T-helper 1 cell (primary cell): ENCODE measurements around the gene TRAM2.
A peak's percentile ranks its signal among the peaks of the same experiment; 100 is the strongest.

Source experiments
- DNase-seq, 5 donors: peaks; one replicate each; pipeline ENCODE4 v3.0.0-alpha.2; 2012 to 2020

The TRAM2 gene

DNA sequence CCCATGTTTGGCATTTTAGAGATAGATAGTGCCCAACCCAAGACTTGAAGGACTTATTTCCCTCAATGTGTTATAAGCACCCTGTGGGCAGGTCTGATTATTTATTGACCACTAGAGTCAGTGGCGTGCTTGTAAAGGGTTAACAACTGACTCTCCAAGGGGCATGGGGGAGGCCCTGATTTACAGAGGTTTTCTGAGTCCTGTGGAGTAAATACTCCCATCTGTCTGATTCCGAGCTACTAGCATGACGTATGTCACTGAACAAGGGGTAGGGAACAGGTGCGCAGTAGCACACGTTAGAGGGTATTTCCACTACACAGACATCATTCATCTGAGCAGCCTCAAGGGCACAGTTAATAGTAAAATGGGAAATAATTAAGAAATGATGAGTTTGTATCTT lies 17.4 kb upstream of the TRAM2 start:
- no peak for DNase-seq

DNA sequence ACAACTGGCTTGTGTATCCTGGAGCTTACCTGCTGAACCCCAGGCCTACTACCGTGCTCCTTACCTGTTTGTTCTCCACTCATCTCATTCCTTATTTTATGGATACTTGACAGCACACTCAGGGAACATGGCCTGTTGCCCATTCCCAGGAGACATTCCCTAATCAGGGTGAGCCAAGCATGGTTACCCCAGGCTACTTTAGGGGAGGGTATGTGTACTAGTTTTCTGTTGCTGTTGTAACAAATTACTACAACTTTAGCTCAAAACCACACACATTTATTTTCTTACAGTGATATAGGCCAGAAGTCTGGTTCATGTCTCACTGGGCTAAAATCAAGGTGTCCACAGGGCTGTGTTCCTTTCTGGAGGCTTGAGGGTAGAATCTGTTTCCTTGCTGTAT lies 15.0 kb upstream of the TRAM2 start:
- no peak for DNase-seq

DNA sequence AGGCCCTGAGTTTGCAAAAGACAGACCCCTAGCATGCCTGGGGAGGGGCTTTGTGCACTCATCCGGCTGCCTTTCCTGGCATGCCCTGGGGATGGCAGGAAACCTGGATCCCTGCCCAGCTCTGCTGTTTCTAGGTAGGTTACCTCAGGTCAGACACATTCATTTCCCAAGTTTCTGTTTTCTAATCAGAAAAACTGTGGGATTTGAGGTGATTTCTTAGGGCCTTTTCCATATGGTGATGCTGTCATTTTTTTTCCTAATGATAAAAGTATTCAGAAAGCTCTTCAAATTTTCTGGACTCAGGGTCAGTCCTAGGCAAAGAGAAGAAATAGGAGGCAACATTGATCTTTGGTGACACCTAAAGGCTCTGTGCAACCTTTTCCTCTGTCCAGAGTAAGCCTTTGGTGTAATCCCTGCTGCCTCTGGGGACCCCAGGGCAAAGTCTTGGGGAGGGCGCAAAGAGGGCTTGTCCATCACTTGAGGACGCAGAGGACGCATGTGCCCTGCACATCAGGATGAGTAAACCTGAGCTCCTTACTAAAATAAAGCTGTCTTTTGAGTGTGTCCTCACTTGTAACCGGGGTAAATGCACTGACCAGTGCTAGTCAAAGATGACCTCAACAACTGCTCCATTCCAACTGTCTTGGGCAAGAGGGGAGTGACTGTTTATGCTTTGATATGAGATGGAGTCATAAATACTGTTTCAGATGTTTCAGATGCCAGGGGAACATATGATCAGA lies 13.5 kb upstream of the TRAM2 start:
- DNase-seq, result no peak

DNA sequence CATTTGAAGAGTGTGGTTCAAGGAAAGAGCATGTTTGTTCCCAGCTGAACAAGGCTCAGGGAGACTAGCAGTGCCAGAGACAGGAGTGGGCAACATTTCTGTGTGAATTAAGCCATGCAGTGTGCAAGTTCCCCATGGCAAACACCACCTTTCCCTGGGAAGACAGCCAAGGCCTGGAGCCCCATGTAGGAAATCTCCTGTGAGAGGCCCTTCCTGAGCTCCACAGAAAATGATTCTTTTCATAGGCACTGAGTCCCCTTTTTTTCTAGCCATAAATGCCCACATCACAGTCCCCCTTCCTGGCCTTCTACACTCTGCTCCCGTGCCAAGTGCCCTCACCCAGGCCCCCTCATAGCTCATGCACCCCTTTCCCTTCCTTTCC lies 11.8 kb upstream of the TRAM2 start:
- DNase-seq, result no peak

DNA sequence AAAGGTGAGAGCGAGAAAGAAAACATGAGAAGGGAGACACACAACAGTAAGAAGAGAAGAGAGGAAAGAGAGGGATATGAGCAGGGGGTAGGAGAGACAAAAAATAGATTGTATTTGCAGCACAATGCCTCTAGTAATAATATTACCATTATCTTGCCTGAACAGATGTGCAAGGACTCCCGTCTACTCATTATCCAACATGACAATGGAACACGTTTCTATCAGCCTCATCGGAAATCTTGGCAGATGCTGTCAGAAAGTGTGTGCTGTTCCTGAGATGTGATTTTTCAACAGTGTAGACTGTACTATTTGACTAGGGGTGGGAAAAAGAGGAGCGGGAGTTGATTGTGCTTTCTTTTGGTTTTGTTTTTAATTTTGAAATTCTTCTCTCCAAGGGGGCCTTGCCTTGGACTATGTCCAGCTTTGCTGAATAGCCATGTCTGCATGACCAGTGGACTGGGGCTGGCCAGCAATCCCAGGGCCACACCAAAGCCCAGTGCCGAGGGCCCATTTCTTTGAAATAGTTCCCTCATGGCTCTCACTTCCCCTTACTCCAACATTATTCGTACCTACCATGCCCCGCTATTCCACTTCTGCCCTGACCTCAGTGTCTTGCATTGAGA lies 11.3 kb upstream of the TRAM2 start:
- no peak for DNase-seq

DNA sequence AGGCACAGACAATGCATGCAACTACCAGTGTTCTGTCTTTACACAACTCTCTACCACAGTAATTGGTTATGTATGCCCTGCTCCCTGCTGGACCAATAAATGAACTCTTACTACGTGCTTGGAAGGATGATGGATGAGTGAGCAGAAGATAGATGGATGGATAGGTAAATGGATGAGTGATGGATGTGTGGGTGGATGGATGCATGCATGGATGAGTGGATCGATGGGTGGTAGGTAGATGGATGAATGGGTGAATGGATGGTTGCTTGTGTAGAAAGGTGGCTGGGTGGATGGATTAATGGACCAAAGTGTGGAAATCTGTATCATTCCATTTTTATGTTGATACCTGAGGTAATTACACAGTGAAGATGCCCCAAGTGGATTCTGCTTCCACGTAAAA lies 10.1 kb upstream of the TRAM2 start:
- DNase-seq, result no peak

DNA sequence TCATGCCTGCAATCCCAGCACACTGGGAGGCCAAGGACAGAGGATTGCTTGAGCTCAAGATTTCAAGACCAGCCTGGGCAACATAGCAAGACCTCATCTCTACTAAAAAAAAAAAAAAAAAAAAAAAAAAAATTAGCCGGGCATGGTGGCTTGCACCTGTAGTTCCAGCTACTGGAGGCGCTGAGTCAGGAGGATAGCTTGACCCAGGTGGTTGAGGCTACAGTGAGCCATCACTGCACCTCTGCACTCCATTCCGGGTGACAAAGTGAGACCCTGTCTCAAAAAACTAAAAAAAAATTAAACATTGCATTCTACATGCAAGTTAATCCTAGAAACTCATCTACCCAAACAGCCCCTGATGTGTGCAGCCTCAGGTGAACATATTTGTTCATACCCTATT lies 7.3 kb upstream of the TRAM2 start:
- DNase-seq, result no peak

DNA sequence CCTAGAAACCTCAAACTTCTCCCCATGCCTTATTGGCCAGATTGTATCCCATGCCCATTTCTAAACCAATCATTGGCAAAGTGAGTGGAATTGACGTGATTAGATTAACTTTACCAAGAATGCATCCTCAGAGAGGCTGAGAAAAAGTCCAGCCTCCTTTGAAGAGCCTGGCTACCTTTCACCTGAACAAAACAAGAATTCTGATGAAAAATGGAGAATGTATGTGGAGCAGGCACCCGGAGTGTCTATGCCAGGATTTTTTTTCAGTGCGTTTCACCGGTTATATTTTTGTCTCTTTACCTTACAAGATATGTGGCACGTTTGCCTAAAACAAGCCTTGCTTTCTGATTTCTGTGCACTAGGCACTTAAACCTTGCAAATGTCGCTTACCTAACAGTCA lies 6.1 kb upstream of the TRAM2 start:
- DNase-seq, result no peak

DNA sequence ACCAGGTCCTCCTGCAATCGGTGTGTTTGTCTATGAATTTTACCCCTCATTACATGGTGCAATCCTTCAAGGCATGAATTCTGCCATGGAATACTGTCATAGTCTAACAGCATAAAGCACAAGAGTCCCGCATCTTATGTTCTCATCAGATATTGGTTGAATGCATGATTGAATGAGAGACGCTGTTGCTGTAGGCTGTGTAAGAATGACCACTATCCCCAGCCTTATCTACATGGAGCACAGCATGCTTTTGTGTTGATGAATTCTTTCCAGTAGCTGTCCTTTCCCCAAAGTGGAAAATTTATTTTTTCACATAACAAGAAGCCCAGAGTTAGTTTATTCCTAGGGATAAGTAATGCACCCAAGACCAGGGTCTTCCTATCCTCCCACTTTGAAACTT lies 5.6 kb upstream of the TRAM2 start:
- DNase-seq, result no peak

DNA sequence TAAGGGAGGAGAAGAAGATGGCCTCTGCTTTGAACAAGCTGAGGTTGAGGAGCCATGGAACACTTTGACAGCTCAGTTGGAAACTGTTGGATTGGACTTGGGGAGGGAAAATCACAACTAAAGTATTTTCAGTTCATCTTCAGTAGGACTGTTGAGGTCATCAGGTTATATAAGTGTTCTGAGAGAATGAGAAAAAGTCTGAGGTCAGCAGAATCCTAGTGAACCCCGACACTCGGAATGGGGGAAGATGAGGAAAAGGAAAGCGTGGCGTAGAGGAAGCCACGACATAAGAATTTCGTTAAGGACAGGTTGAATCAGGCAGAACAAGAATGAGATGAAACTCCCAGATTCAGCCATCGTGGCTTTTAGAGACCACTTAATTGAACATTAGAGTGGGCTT lies 4.0 kb upstream of the TRAM2 start:
- DNase-seq, result no peak

DNA sequence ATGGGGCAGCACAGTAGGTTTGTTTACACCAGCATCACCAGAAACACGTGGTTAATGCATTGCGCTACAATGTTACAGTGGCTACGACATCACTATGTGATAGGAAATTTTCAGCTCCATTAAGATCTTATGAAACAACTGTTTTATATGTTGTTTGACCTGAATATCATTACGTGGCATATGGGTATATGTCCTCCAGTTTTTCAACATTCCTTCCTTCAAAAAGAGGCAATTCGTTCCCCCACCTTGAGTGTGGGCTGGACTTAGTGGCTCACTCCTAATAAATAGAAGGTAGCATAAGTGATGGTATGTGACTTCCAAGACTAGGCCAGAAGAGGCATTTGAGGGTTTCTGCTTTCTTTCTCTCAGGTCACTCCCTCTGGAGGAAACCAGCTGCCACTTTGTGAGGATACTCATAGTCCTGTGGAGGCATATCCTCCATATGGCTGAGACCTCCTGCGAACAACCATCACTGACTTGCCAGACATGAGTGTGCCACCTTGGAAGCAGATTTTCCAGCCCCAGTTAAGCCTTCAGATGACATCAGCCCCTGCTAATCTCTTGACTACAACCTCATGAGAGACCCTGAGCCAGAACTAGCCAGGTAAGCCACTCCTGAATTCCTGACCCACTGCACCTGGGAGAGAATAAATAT lies 2.3 kb upstream of the TRAM2 start:
- DNase-seq, result no peak

DNA sequence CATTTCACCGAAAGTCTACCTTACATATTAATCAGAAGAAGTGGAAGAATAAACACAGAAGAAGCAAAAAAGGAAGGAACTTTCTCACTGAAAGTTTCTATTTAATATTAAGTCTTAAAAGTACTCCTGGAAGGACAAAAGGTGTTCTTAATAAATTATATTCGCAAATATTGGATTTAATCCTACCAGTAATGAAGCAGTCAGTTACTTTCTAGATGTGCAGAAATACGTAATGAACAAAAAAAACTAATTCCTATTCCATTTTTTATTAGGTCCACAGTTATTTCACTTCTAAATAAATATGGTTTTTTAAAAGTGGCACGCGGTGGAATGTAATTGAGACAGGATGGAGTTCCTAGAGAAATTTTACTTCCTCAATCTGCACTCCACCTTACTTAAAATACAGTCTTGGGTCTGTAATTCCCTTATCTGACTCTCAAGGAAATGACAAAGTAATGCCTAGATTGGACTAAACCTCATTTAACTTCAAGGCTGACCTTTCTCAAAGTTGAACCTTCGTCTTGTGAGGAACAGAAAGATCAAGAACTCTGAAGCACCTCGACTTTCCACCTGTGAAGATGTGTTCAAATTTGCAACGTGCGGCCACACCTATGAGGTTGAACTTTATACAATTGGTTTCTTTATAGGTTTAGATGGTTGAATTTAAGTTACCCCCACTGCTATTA lies 1.1 kb upstream of the TRAM2 start:
- no peak for DNase-seq

DNA sequence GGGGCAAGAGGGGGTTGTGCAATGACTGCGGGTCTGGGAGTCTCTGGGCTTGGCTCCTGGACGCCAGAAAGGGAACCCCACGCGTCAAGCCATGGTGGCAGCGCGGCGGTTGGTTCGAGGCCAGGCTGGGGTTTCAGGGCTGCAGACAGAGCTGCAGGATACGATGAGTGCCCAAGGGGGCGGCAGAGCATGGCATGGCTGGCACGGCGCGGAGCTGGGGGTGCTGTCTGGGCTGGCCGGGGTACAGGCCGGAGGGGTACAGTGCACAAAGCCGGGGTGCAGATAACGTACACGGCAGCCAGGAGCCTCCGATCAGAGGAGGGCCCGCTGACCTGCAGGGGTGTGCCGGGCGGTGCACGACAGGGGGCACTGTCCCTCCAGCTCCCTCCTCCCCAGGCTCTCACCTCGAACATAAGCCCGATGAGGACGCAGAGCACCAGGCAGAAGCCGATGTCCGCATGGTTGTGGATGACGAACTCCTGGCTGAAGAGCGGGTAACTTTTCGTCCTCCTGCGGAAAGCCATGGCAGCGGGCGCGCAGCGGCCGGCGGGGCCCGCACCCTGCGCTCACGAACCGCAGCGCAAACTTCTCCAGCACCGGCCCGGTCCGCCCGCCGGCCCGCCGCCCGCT lies 353 bp downstream of the TRAM2 start:
- peak in 3 of 5 donors; percentile 36 to 82 (median 42) for DNase-seq

DNA sequence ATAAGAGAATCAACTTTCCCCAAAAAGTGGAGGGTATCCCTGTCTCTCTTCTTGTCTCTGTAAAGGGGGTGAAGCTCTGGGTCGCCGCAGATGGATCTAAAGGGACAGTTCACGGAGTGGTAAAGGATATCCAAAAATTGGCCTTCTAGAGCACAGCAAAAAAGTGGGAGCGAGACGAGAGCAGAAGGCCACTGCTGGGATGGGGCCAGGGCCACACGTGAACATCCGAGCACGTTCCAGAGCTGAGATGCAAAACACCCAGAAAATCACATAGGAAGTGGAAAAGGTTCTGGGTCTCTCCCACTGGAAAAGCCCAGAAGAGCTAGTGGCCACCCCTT lies 837 bp downstream of the TRAM2 start:
- DNase-seq, result no peak

DNA sequence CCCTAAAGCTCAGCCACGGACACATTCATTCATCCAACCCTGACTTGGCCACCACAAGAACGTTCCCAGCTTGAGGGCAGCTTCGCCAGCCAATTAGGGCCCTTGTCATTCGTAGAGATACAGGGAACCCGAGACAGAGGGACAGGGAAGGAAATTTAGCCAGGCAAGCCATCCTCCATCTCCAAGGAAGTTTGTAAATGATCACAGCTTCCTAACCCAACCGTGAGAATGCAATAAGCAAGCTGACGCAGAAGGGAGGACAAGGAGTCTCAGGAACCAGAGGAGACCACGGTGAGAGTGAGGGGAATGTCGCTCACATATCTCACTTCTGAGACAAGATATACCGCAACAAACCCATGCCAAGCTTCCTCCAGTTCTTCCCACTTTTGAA lies 1.4 kb downstream of the TRAM2 start:
- DNase-seq, result no peak

DNA sequence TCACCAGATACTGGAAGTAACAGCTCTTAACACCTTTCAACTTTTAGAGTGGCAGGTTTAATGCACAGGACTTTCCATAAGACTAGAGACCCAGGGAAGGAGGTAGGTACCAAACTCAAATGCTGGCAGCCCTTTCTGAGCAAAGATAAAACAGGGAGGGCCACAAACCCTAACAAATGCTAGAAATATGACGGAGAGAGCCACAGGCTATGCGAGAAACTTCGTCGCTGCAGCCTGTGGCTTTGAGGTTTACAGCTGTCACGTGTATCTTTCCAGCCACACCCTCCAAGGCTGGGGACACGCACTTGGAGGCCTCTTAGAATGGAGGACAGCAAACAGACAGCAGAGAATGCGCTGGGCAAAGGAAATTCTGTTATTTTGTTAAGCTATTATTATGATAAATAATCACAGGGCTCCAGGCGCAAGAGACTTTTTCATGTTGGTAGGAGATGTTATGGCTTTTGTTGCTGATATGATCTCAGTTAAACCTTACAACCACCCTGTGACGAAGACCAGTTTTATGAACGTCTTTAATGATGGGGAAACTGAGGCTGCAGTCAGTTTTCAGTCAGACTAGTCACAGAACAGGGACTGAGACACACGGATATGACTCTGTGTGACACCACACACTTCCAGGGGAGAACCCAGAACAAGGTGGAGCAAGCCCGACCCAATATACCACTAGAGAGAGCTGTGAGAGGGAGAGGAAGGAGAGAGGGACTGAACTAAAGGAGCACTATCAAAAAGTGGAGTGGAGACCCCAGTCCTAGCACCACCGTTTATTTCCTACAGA lies 2.0 kb downstream of the TRAM2 start:
- DNase-seq, result peak in 4 of 5 donors; percentile 40 to 81 (median 45)

DNA sequence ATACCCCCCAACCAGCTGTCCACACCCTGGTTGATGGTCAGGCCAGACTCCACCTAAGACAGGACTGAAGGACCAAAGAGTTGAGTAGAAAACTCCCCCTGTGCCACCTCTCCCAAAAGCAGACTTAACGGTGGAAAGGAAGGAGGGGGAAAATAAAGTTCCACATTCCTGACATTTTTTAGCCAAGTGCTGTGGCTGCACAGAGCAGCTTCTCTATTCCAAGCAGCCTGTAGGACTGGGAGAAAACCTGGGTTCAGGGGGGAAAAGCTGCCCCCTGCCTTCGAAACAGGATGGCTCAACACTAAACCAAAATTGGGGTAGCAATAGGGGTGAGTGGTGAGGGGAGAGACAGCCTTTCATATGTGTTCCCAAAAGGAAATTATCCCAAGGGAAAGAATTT lies 3.6 kb downstream of the TRAM2 start:
- no peak for DNase-seq

DNA sequence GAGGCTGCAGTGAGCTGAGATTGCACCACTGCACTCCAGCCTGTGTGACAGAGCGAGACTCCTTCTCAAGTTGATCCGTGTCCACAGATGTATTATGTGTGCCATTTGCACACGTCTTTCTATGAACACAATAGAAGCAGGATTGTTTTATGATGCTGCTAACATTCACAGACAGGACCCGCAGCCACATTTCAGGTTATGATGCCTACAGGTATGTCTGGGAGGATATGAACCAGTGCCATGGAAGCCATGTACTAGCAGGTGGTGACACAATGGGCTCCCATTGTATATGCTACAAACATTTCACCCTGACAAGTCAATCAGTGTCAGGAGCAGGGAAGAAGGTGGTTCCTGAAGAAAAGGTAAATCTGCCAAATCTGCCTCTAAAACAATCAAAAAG lies 4.3 kb downstream of the TRAM2 start:
- DNase-seq, result no peak

DNA sequence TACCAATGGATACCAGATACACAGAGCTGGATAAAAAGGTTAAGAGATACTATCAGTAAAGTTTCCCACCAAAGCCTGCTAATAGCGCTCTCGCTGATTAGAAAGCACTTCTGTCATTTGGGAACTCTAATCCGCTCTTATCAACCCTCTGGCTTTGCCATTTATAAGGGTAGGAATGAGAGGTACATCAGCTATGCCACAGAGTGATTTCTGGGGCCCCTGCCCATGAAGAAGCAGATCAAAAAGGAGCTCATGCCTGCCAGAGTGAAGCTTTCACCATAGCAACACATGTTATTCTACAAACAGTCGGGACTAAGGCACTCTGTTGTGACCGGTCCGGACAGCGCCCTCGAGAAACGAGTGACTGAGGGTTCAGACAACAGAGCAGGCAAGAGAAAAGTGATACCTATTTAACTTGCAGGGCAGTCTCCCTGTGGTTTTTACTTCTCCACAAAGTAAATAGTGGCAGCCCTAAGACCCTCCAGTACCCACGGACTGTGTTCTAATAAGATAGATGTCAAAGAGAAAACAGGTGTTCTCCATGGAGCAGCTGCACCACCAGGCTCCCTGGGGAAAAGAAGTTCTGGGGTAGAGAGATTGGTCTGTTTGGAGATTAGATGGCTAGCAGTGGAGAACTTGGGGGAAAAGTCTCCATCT lies 5.6 kb downstream of the TRAM2 start:
- no peak for DNase-seq

DNA sequence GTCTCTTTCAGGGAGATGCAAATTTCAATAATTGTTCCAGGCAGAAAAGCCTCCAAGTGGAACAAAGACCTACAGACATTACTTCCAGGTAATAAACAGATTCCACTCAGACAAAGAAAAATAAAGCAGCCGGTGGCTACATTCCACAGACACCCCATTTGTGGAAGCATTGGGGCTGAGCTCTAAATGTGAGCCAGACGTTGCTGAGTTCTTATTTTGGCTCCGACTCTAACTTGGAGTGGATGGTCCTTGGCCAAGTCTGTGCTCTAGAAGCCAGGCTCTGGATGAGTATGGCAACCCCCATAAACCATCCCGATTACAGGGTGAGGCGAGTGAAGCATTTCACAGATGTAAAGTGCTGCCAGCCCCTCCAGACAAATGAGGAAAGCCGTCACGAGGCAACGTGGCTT lies 6.6 kb downstream of the TRAM2 start:
- DNase-seq, result no peak

DNA sequence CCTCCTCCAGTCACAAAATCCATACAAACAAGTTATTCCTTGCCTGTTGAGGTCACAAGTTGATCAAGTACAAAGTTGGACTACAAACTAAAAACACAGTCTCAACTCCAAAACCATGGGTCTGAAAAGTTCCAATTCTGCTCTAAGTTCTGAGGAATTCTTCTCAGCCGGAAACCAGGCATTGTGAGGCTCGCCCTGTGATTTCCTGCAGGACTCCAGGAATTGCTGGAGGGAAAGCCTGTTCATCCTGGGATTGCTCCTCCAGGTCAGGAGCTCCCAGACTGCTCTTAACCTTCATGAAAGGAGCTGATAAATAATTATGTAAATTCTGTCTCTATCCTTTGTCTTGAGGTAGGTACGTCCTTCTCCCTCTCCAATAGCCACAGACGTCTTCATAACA lies 8.5 kb downstream of the TRAM2 start:
- DNase-seq, result no peak

DNA sequence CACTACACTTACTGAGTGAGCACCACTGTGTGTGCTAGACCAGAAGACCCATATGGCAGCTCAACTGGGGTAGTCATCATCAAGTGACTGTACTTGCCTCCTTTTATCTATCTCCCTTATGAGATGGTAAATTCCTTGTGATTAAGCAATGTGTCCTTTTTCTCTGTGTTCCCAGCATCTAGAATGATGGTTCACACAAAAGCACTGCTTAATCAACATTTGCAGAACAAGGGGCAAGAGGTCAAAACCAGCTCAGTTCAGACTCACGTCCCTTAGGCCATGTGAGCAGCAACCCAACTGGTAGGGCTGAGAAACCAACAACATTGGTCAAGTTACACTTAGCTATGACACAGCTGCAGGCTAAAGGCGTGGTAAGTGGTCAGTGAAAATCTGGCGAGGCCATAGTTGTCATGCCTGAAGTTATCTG lies 10.0 kb downstream of the TRAM2 start:
- DNase-seq, result no peak
